ENCODE results near the gene IKZF2. TPM values are rescaled to one million over a fixed set of nuclear protein-coding genes. Genes with fewer than 3 reads are reported as not detected.

The IKZF2 gene
- total and polyA plus RNA-seq, 8 donors = 0.56 to 19.8 (median 4.5) TPM

DNA sequence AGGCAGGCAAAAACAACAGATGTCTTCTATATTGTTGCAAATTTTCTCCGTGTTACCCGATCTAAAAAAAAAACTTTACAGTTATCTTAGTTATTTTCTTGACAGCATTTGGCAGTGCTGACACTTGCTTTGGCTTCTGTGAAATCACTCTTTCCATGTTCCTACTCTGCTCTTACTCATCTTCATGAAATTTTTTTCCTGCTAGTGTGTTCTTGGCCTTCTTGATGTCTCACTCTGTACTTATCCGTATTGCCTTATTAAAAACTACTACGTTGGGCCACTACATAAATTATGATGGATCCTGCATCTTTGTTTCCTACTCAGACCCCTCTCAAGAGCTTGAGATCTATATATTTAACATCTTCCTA, 134.4 kb downstream of the IKZF2 start:
- intact Hi-C loops (cut with DNase I; ENCODE audit: low total_unique reads) = no loop called here
- TF ChIP-seq, protein P1, sequence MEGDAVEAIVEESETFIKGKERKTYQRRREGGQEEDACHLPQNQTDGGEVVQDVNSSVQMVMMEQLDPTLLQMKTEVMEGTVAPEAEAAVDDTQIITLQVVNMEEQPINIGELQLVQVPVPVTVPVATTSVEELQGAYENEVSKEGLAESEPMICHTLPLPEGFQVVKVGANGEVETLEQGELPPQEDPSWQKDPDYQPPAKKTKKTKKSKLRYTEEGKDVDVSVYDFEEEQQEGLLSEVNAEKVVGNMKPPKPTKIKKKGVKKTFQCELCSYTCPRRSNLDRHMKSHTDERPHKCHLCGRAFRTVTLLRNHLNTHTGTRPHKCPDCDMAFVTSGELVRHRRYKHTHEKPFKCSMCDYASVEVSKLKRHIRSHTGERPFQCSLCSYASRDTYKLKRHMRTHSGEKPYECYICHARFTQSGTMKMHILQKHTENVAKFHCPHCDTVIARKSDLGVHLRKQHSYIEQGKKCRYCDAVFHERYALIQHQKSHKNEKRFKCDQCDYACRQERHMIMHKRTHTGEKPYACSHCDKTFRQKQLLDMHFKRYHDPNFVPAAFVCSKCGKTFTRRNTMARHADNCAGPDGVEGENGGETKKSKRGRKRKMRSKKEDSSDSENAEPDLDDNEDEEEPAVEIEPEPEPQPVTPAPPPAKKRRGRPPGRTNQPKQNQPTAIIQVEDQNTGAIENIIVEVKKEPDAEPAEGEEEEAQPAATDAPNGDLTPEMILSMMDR (IDR thresholded peaks at IDR 0.05) = no peak
- TF ChIP-seq POLR2AphosphoS5 (IDR thresholded peaks at IDR 0.05) = no peak
- TF ChIP-seq EP300 (IDR thresholded peaks at IDR 0.05) = no peak
- no peak for TF ChIP-seq POLR2A (IDR thresholded peaks at IDR 0.05)
- Histone ChIP-seq H3K9me3 (no peaks in the 10 kb centered on the region), H3K36me3 (peaks cover 0 to 14% (median 6%) of the 10 kb centered on the region in 4 donors), H3K4me3 (no peak overlapping the region), H3K4me1 (no peaks in the 10 kb centered on the region), H3K27me3 (no peaks in the 10 kb centered on the region), H3K27ac (no peak overlapping the region)
- no peak for DNase-seq
- 81 to 94% (median 91%) methylated on average over 4 of the region's 4 CpGs for WGBS, 5 donors

GRCh38 chr2:213016166-213016983, 135.0 kb downstream of the IKZF2 start:
- peaks cover 0 to 15% (median 8%) of the 10 kb centered on the region in 4 donors for H3K36me3 ChIP-seq
- no peaks in the 10 kb centered on the region for H3K27me3 ChIP-seq
- no peaks in the 10 kb centered on the region for H3K4me1 ChIP-seq
- 56 to 65% (median 65%) methylated on average over 3 of the region's 3 CpGs for WGBS, 5 donors
- no peak for DNase-seq
- H3K27ac ChIP-seq = no peak overlapping the region
- H3K9me3 ChIP-seq = no peaks in the 10 kb centered on the region
- TF ChIP-seq EP300 (IDR thresholded peaks at IDR 0.05) (no peak), POLR2AphosphoS5 (IDR thresholded peaks at IDR 0.05) (no peak), POLR2A (IDR thresholded peaks at IDR 0.05) (no peak)
- TF ChIP-seq, protein P1 (IDR thresholded peaks at IDR 0.05) = no peak
- intact Hi-C loops (cut with DNase I; ENCODE audit: low total_unique reads) = no loop called here
- H3K4me3 ChIP-seq = no peak overlapping the region

DNA sequence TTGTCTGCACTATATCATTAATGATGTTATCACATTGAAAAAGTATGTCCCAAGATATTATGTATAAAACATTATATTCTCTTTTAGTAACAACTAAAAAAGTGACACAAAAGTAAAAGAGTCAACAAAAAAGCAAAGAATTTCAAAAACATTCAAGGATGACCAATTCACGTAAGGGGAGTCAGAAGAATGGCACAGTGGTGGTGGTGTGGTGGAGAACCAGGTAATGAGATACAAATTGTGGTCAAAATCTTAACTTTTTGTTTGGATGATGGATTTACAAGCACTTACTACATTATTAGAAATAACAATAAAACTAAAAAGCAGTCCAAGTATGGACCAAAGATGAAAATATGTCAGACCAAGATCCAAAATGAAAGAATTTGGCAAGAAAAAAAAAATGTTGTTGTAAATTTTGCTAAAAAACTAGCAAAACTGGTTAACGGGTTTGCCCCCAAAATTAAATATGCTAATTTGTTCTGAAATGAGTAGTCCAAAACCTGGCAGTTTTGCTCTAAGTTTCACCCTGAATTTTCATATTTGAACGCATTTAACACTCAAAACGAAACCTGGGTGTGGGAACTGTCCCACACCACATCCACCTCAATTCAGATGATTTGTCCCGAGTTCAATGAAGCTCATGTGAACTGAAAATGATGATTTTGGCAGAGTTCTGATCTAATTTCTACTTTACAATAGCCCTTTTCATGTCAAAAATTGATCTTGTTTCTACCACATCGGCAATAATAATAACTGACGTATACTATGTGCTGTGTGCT, 135.8 kb downstream of the IKZF2 start:
- no peak for DNase-seq
- no peak overlapping the region for H3K27ac ChIP-seq
- peaks cover 0 to 12% (median 7%) of the 10 kb centered on the region in 4 donors for H3K36me3 ChIP-seq
- TF ChIP-seq EP300 (IDR thresholded peaks at IDR 0.05) = no peak
- TF ChIP-seq, protein P1 (IDR thresholded peaks at IDR 0.05) = no peak
- TF ChIP-seq POLR2AphosphoS5 (IDR thresholded peaks at IDR 0.05) = no peak
- no peak for TF ChIP-seq POLR2A (IDR thresholded peaks at IDR 0.05)
- no peak overlapping the region for H3K4me3 ChIP-seq
- no peaks in the 10 kb centered on the region for H3K9me3 ChIP-seq
- no peaks in the 10 kb centered on the region for H3K4me1 ChIP-seq
- no peaks in the 10 kb centered on the region for H3K27me3 ChIP-seq
- 83 to 91% (median 84%) methylated on average over 7 of the region's 7 CpGs for WGBS, 5 donors
- intact Hi-C loops (cut with DNase I; ENCODE audit: low total_unique reads) = no loop called here

- intact Hi-C loops (cut with DNase I; ENCODE audit: low total_unique reads) = no loop called here
Measured at GRCh38 chr2:213013979-213014378, 137.4 kb downstream of the IKZF2 start.

More at GRCh38 chr2:213013979-213014378, 137.4 kb downstream of the IKZF2 start:
- WGBS, 5 donors = 89 to 97% (median 91%) methylated on average over 2 of the region's 2 CpGs
- no peaks in the 10 kb centered on the region for H3K27me3 ChIP-seq
- DNase-seq = no peak
- no peaks in the 10 kb centered on the region for H3K9me3 ChIP-seq
- H3K4me3 ChIP-seq = no peak overlapping the region
- H3K27ac ChIP-seq = no peak overlapping the region
- H3K4me1 ChIP-seq = no peaks in the 10 kb centered on the region
- no peak for TF ChIP-seq POLR2AphosphoS5 (IDR thresholded peaks at IDR 0.05)
- no peak for TF ChIP-seq EP300 (IDR thresholded peaks at IDR 0.05)
- TF ChIP-seq POLR2A (IDR thresholded peaks at IDR 0.05) = no peak
- TF ChIP-seq, protein P1 (IDR thresholded peaks at IDR 0.05) = no peak
- peaks cover 0 to 15% (median 3%) of the 10 kb centered on the region in 4 donors for H3K36me3 ChIP-seq
